HG03139 (cell line): ENCODE results near the gene ERBB2.
A peak's percentile ranks its signal among the peaks of the same experiment; 100 is the strongest.
"Not testable (repeated sequence)": the region's sequence is repeated elsewhere in the genome, so short reads cannot be mapped to it uniquely, and the experiment has no call there.

Experiments
- ATAC-seq: cut with Tn5 transposase; IDR thresholded peaks from one replicate; pipeline ENCODE4 v1.9.1; 2021; ENCODE audit not compliant: unreplicated experiment

Gene ERBB2

DNA sequence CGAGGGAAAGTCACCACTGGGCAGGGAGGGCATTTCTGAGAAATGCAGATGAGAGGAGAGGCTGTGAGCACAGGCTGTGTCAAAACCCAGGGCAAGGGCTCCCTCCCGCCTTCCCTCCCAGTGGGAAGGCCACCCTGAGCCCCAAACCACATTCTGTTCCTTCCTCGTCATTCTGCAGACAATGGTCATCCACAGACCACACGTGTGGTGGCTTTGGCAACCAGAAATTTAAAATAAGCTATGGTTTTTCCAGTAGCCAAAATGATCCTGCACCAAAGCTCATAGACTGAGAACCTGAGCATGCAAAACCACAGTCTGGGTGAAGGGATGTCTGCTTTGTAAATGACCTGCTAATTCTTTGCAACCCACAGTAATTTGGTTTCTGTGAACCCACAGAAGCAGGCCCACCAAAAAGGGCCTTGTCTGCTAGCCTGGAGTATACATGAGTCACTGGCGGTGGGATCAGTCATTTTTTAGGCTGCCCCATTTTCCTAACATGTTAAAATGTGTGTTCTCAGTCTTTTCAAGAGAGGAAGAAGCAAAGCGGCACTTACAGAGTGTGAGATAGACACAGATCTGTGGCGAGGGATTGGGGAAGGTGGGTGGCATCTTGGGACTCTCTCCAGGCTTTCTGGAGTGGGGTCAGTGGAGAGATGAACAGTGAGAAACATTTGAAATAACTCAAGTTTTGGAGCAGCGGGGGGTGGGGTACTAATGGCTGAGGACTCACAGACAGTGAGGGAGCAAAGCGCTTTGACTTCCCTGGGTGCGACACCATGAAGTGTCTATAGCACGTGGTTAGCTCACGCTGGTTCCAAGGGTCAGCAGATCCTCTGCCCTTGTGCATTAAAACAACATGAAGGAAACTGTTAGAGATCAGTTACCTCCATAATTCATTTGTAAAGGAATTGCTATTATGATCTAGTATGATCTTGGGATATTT lies 58.3 kb downstream of the ERBB2 start:
- no peak for ATAC-seq

DNA sequence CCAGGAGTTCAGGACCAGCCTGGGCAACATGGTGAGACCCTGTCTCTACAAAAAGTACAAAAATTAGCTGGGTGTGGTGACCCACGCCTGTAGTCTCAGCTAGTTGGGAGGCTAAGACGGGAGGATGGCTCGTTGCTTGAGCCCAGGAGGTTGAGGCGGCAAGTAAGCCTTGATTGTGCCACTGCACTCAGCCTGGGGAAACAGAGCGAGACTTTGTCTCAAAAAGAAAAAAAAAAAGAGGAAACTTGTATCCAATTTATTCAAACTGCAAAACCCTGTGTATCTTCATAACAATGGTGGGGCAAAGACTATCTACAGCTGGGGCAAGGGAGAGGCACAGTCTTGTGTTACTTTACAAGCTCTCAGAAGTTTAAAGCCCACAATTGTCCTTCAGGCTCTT lies 59.3 kb downstream of the ERBB2 start:
- ATAC-seq = no peak

DNA sequence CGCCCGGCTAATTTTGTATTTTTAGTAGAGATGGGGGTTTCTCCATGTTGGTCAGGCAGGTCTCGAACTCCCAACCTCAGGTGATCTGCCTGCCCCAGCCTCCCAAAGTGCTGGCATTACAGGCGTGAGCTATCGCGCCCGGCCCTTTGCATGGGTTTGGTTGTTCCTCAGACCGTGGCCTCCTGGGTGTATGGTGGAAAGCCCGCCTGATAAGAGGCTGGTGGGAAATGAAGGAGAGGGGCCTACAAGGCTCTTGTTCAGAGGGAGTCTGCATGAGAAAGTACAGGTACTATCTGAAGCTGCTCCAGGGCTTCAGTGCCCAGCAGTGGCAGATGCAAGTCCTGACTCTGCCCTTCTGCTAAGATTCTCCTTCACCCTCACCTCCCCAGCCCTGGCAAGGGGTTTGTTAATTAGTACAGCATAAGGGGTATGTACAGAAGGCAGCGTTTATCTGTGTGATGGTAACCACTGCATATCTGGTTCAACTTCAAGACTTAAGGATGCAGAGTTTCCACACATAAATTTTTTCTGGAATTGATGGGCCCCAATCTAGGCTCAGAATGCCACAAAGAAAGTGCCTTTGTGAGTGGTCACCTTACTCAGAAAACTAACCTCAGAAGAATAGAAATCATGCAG lies 62.1 kb downstream of the ERBB2 start:
- no peak for ATAC-seq

DNA sequence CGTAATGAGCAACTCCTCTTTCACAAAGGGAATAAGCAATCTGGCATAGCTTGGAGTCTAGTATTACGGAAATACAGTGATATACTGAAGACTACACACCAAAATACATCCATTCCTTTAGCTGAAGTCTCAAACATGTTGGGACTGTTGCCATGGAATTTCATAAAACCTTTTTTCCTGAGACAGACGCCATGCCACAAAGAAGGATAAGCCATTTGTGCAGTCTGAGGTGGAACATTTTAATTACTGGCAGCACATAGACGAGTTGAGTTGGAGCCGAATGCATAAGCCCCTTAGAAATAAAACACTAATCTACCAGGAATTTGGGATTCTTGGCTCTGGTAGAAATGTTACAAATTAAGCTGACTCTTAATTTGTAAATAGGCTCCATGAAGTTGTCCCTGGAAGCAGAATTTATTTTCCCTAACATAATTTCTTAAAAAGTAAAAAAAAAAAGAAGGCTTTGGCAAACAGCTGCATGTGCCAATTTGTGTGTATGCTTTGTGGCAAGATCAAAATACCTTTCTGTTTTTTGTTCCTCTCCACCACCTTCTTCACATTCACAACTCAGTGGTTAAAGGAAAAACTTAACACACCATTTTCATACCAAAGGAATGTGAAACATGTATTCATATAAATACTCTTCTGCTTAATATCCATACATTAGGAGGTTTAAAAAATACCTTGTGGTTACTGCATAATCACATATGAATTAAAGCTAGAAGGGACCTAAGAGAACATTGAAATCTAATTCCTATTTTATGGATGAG lies 63.4 kb downstream of the ERBB2 start:
- no peak for ATAC-seq

DNA sequence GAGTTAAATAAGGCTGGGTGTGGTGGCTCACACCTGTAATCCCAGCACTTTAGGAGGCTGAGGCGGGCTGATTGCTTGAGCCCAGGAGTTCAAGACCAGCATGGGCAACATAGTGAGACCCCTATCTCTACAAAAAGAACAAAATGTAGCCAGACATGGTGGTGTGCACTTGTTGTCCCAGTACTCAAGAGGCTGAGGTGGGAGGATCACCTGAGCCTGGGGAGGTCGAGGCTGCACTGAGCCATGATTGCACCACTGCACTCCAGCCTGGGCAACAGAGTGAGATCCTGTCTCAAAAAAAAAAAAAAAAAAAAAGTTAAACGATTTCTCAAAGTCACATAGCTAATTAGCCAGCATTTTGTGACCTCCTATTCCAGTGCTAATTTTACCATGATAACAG lies 64.3 kb downstream of the ERBB2 start:
- not testable (repeated sequence) for ATAC-seq

DNA sequence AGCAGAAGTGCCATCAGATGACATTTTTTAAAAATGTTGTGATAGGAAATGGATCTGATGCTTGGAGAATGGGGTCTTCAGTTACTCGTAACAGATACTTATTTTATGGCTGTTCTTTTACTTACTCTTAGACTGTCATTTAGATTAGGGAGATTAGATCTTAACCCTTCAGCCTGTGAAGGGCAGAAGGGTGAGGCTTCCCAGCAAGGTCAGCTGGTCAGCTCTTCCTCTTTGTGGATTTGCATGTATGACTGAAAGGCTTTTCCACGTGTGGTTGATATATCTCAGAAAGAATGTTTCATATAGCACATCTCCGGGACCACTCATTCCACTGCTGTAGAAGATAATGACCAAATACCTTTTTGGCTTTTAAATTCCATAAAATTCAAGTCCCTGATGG lies 65.3 kb downstream of the ERBB2 start:
- no peak for ATAC-seq

DNA sequence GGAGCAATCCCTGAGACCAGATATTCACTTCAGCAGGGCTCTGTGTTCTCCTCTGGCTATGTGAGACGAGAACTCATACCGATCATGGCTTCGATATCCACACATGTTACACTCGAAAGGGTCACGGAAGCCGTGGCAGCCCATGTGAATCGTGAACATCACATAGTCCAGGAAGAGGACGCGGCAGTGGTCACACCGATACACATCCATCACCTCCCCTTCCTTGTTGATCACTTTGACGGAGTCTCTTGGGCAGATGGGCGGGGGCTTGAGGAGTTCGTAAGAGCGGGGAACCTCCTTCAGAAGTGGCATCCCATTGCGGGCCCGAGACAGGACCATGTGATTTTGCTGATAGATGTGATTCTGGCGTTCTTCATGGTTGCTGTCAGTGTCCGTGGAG lies 65.9 kb downstream of the ERBB2 start:
- no peak for ATAC-seq

DNA sequence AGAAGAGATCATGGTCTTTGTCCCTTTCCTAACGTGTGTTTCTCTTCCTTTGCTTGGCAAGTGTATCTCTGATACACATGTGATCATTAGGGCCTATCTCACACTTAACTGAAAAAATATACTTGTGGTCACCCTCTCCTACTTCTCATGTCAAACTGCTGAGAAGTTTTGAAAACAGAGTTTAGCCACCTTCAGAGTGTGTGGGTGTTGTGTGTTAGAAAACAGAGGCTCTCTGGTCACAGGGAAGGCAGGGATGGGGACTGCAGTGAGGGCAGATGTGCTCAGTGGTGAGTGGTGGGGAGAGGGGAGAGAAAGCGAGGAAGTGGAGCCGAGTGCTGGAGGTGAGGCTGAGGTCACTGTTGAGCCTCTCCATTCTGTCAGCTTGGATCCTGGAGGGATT lies 67.3 kb downstream of the ERBB2 start:
- ATAC-seq = no peak

DNA sequence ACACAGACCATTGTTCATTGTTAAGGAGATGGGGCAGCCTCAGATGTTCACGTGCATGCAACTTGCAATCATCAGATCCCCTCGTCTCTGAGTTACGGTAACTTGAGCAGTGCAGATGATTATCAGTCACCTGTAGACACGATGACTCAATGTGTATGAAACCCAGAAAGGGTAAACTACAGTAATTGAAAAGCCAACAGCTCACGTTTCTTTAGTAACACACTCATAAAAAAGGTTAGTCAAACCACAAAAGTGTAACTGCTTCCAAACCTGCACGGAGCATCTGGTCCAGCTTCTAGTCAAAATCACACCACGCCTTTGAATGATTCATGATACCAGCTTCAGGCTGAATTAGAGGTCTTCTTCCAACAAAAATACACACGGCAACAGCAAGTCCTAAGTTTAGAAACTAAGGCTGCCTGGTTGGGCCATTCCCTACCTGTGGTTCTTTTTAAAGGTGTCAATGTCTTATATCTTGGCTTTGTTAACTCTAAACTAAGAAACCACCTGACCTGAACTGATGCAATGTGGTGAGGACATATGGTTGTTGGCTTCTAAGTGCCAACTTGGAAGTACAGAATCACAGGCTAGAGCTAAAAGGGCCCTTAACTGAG lies 70.2 kb downstream of the ERBB2 start:
- peak; percentile 47 for ATAC-seq

DNA sequence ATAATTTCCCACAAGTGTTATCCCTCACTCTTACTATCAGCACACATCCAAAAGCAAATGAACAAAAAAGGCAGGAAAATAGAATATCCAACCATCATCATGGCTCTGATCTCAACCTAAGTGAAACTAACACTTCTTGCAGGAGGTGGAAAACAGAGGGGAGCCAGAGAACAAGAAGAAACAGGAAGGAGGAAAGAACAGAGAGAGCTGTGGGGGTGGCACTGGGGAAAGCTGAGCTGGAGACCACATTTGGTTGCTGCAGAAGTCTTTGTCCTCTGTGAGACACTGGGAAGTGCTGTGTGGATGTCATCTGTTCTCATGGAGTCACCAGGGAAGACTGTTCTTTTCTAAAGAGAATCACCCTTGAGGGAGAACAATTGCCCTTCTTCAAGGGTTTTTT lies 72.6 kb downstream of the ERBB2 start:
- no peak for ATAC-seq

DNA sequence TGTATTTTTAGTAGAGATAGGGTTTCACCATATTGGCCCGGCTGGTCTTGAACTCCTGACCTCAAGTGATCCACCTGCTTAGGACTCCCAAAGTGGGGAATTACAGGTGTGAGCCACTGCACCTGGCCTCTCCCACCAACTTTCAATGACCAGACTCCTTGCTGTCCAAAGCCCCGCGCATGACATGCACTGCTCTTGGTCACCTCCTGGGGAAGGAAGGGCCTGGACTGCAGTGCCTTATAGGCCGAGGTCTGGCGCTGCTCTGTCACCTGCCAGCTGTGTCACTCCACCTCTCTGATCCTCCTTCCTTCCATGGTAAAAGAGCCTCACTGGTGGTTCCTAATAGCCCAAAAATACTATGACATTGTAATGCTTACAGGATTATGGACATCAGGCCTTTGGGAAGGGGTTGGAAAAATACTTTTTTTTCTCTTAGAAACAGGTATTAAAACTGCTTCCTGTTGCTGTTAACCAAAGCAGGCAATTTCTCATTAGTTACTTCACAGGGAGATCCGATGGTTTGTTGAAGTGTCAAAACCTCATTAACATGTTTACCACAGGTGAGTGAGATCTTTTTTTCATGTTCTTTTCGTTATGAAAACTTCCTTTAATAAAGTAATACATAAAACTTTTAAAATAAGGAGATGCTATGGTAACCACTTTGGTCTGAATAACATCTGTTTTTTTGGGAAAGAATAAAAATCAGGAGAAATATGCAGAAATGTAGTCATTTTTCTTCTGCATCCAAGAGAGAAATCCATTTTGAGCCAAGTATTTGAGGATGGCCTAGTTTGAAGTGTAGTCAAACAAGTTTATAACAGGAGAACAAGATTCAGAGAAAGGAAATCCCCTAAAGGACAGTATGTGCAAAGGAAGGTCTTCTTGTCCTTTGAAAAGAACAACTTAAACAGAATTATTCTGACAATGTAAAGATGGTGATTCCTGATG lies 73.4 kb downstream of the ERBB2 start:
- no peak for ATAC-seq

DNA sequence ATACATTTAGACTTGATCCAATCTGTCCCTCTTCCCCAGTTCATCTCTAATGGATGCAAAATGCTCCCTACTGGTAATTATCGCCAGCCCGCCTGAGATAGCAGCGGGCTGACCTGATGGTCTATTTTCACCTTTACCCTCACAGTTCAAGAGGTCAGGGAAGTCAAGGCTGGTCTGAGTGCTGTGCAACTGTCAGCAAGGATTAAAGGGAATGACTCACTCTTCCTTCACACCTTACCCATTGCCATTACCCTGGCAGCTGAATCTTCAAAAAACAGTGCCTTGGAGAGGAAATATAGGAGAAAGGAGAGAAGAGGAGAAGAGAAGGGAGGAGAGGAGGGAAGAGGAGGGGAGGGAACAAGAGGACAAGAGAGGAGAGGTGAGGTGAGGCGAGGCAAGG lies 74.2 kb downstream of the ERBB2 start:
- ATAC-seq = no peak

DNA sequence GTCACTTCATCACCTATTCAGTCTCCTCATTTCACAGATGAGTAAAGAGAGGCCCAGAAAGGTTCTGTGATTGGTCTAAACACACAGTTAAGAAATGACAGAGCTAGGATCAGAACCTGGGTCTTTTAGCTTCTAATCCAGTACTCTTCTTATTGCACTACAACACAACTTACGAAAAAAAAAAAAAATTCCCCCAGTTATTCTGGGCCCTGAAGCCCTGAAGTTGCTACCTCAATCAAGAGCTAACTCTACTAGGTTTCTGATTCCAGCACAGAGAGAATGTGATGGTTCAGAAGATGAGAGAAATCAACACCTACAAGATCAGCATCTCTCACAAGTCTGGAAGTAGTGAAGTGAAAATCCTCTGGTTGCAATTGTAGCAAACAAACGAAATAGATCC lies 75.2 kb downstream of the ERBB2 start:
- ATAC-seq = no peak

DNA sequence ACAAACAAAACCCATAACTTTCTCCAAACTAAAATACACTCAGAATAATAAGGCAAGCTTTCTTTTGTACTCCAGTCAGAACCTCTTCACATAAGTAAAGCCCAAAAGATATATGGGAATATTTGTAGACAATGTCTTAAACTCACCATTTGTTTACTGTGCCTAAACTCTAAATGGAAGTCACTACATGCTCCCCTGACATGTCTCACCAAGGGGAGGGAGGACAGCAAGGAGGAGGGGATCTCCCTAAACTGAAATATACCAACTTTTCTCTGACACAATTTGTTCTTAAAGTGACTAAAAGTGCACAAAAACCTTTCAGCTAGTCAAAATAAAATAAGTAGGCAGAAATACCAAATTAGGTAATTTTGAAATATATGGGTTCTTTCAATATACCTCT lies 76.4 kb downstream of the ERBB2 start:
- ATAC-seq = no peak

DNA sequence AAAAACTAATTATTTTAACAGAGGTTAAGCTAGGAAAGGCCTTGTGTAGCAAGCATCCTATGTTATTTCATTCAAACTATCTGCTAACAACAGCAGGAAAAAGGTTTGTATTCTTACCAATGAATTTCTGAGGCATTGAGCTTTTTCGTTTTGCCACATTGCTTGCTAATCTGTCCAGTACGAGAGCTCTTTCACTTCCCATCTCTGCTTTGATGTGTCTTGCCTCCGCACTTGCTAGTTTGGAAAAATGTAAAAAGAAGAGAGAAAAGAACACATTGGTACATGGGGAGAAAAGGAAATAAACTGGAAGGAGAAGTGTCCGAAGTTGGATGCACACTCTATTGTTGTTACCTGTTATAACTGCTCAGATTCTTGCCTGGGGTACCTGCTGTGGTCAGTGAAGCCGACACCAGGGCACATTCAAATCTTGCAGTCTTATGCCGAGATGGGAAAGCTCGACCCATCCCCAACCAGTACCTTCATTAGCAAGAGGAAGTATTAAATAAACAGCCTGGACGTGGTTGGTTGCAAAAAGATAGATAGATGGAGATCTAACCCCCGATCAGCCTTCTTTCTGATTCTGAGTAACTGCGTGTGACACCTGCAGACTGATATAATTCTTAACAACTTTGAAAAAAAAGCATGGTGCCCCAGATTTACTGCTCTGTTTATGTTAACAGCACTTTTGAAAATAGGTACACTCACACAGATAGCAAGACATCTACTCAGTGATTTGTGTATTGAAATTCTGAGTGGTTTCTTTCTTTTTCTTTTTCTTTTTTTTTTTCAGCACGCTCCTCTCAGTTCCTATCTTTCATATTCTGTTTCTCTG lies 77.9 kb downstream of the ERBB2 start:
- no peak for ATAC-seq
